ENCODE results near the gene VTN.

DNA sequence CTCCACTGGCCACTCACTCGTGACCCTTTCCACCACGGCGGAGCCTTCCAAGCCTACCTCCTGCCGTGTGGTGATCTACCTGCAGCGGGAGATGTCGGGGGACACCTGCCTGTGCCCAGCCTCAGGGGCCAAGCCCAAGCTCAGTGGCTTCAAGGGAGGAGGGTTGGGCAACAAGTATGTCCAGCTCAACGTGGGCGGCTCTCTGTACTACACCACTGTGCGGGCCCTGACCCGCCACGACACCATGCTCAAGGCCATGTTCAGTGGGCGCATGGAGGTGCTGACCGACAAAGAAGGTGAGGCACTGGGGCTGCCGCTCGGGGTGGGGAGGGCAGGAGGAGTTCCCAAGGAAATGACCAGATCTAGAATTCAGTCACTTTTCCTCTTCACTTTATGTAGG is 30.7 kb downstream of the VTN start:
- TF ChIP-seq, protein P1, sequence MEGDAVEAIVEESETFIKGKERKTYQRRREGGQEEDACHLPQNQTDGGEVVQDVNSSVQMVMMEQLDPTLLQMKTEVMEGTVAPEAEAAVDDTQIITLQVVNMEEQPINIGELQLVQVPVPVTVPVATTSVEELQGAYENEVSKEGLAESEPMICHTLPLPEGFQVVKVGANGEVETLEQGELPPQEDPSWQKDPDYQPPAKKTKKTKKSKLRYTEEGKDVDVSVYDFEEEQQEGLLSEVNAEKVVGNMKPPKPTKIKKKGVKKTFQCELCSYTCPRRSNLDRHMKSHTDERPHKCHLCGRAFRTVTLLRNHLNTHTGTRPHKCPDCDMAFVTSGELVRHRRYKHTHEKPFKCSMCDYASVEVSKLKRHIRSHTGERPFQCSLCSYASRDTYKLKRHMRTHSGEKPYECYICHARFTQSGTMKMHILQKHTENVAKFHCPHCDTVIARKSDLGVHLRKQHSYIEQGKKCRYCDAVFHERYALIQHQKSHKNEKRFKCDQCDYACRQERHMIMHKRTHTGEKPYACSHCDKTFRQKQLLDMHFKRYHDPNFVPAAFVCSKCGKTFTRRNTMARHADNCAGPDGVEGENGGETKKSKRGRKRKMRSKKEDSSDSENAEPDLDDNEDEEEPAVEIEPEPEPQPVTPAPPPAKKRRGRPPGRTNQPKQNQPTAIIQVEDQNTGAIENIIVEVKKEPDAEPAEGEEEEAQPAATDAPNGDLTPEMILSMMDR (optimal IDR thresholded peaks at IDR 0.05 in 1 of 3, IDR thresholded peaks at IDR 0.05 in 1 of 3, conservative IDR thresholded peaks at IDR 0.05 in 1 of 3; ENCODE audit: extremely low read depth in 1 of 3, insufficient read depth in 2 of 3, low read length in 3 of 3), result no peak
- no peak for TF ChIP-seq EZH2 (IDR thresholded peaks at IDR 0.05; ENCODE audit: low read length)

Measured in keratinocyte (primary cell).